ENCODE measurements around the gene CP.

Gene CP

GRCh38 chr3:149179220-149179619, 42.4 kb downstream of the CP start:
- no peak for DNase-seq

DNA sequence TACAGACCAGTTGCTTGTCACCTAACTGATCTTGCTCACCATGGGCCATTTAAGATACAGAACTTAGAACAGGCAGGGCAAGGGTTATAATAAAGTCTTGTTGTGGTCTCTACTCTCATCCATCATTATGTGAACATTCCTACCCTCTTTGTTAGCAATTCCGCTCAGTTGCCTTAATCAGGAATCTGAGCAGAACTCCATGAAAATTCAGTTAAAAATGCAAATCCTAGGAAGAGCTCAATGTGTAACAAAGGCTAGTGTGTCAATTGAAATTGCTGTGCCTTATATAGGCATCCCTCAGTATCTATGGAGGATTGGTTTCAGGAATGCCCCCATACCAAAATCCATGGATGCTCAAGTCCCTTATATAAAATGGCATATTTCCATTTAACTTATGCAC, 44.5 kb downstream of the CP start:
- no peak for DNase-seq

GRCh38 chr3:149174901-149175300, 46.7 kb downstream of the CP start:
- DNase-seq: no peak

DNA sequence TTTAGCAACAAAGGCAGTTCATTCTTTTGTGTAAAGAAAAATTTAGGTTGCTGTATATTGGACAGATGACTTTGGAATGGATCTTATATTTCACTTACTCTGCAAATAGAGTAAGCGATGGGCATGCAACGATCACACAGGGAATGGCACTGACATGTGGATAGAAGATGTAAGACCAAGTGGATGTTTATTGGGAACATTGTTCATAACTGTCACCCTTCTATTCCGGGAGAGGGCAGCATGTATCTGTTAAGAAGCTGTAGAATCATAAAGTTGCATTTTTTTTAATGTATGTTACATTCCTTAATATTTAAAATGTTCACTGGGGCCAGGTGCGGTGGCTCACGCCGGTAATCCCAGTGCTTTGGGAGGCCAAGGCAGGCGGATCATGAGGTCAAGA, 51.0 kb downstream of the CP start:
- DNase-seq: no peak

- DNase-seq: no peak
Observed at GRCh38 chr3:149167898-149168297, 53.7 kb downstream of the CP start.

GRCh38 chr3:149163066-149163465, 58.6 kb downstream of the CP start:
- DNase-seq: no peak

- DNase-seq: no peak
Observed at GRCh38 chr3:149162007-149162406, 59.6 kb downstream of the CP start.

- no peak for DNase-seq
Observed at GRCh38 chr3:149160754-149161300, 60.8 kb downstream of the CP start.

DNA sequence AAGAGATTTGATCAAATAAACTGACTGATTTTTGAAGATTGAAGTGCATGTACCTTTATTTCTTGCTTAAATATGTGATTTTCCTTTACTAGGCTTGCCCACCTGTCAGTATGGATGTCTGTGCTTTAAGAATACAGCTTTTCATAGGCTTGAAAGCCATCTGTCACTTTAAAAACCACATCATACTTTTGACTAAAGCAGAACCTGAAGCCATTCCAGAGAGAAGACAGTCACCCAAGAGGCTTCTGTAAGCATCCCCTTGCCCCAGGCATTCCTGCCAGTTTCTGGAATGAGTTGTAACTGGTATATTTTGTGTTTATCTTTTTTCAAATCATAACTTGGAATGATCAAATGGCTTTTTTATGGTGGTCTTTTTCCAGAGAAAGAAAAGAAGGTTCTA, 68.2 kb downstream of the CP start:
- DNase-seq: no peak

DNA sequence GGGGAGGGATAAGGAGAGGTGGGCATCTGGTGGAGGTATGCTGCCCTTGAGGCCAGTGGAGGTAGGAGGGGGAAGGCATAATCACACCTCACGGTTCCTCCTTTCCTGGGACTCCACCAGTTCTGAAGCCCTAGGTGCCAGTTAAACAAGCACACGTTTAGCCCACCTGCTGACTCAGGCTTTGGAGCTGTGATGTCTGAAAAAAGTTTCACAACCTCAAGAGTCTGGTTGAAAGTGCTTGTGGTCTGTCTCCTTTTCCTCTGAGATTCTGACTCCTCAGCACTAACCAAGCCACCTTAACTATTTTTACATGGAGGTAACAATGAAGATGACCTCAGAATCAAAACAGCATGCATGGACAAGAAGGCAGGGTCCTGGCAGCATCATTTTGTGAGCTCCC, 69.2 kb downstream of the CP start:
- DNase-seq: no peak

- no peak for DNase-seq
Observed at GRCh38 chr3:149151843-149152242, 69.8 kb downstream of the CP start.

GRCh38 chr3:149150436-149150835, 71.2 kb downstream of the CP start:
- no peak for DNase-seq

DNA sequence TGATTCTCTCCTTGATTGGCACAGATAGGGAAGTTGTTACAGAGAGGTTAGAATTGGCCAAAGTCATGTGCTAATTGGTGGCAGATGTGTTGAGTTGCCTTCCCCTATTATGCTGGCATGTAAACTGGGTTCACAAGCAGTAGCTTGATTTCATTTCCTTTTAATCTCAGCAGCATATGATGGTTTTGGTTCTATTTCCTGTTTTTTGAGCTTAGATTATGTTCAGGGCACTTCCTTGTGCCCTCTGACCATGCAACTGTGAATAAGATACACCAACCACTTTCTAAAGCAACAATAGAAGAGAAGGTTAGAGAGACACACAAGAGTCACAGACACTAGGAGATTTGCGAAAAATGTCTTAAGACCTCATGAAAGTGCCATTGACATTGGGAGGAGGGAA, 75.7 kb downstream of the CP start:
- no peak for DNase-seq

DNA sequence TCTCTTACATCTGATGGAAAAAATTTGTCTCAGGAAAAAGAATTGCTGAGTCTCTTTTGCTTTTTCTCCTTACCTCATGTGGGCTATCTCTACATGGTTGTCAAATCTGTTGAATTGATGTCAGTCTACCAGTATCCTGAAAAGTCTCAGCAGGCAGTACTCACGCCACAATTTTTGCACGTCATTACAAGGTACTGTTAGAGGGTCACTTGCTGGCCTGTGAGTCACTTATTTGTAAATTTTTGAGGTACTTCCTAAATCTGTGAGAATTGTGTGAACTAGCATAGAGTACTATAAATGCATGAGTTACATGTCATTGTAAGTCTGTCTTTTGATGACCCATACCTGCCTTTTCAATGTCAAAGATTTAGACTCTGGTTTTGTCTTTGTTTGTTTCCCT, 76.3 kb downstream of the CP start:
- no peak for DNase-seq

DNA sequence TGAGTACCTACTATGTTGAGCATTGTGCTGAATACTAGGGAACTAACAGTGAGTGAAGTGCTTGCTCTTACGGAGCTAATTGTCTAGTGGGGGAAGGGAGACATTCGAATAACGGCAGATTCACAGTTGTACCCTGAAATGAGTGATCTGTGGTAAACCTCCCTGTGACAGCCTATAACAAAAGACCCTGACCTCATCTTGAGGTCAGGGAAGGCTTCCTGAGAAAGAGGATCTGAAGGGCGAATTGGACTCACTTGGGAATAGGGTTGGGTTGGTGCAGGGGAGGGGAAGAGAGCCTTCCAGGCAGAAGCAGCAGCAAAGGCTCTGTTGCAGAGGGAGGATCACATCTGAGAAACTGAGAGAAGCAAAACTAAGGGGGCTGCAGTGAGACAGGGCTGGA, 78.9 kb downstream of the CP start:
- DNase-seq: no peak

DNA sequence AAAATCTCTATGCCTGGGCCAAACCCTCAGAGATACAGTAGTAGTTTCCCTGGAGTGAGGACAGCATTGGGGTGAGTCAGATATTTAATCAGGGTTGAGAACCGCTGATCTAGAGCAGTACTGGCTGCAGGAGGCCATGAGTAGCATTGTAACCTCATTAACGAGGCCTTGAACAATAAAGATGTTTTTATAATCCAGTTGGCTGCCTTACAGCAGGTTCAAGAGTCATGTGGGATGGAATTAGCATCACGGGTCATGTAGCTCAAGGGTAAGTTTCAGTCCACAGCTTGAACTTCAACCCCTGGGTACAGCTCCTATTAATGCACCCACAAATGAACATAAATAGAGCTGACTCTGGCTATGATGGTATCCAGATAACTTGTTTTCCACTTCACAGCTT, 87.1 kb downstream of the CP start:
- DNase-seq: no peak

- DNase-seq: no peak
Observed at GRCh38 chr3:149131589-149131988, 90.0 kb downstream of the CP start.

DNA sequence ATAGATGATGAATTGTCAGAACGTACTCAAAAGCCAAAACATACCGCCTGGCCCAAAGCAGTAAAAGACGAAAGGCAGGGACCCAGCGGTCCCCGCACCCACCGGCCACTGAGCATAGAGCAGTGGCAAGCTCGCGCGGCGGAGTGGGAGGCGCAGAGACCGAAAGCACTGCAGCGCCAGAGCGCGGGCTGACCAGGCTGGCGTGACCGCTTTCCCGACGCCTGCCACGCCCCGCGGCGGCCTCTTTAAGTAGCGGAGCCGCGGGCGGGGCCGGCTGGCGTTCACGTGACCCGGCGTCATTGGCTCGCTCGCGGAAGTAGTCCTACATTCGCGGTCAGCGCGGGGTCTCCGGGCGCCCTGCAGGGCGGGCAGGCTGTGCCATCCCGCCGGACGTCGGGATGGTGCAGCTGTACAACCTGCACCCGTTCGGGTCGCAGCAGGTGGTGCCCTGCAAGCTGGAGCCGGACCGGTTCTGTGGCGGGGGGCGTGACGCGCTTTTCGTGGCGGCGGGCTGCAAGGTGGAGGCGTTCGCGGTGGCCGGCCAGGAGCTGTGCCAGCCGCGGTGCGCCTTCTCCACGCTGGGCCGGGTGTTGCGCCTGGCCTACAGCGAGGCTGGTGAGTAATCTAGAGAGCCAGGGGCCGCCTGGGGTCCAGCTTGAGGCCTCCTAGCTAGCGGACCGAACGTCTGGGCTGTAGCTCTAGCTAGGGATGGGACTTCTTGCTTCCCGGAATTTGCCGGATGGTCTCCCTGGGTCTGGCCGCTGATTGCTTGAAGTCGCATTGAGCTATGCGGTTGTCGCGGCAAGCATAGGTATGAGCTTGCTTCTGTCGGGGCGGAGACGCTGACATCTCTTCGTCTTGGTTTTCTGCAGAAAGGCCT, 92.1 kb downstream of the CP start, which contains the start of gene HPS3:
HPS3 (plus strand) TSS at position 313 of the 880 bp plus-strand sequence; CDS start at position 399, 86 bp downstream.
- peak; percentile 84 to 86 for DNase-seq

- no peak for DNase-seq
Observed at GRCh38 chr3:149128821-149129220, 92.8 kb downstream of the CP start.

- DNase-seq: no peak
Observed at GRCh38 chr3:149122721-149123578, 98.7 kb downstream of the CP start.

Data from hippocampal formation (tissue), 2 donors.